Measurements from ENCODE around the gene LINC00305. TPM values are rescaled to one million over a fixed set of nuclear protein-coding genes. Genes with fewer than 3 reads are reported as not detected.

The LINC00305 gene
- total and polyA plus RNA-seq, 2 of the 8 experiments (the other 6 are each of a cell fraction or from before 2014, with no cell fraction given): not detected

- Histone ChIP-seq H3K14ac (ENCODE audit: insufficient read length) (no peak overlapping the region), H3K36me3 (ENCODE audit: control insufficient read depth in 2 of 4, insufficient read depth in 4 of 4, low read length in 3 of 4) (no peaks in the 10 kb centered on the region; a peak in 1 of 8 replicates), H3K4me2 (ENCODE audit: insufficient read depth in 1 of 2, low read depth in 2 of 2, low read length in 2 of 2) (no peak overlapping the region), H4K20me1 (replicated peaks in 1 of 2; ENCODE audit: control insufficient read depth in 1 of 2, insufficient read depth in 2 of 2, low read length in 2 of 2) (no peaks in the 10 kb centered on the region), H3K9me3 (ENCODE audit: insufficient read depth in 2 of 2, low read depth in 1 of 2, low read length in 1 of 2) (peaks cover 0 to 3% of the 10 kb centered on the region in 2 experiments; a peak in 1 of 4 replicates), H4K5ac (ENCODE audit: insufficient read length, low read depth, low read length) (no peak overlapping the region), H4K91ac (replicated peaks; ENCODE audit: insufficient read length, low read length) (no peak overlapping the region), H3K56ac (replicated peaks; ENCODE audit: insufficient read length, low read depth, low read length) (no peak overlapping the region), H2AFZ (ENCODE audit: low read length) (no peak overlapping the region), H2BK15ac (ENCODE audit: low read length) (no peak overlapping the region), H2AK5ac (ENCODE audit: low read depth, low read length) (no peak overlapping the region), H2BK120ac (replicated peaks; ENCODE audit: low read depth, low read length) (no peak overlapping the region), H2BK5ac (ENCODE audit: low read depth, low read length) (no peak overlapping the region), H3K4me1 (replicated peaks in 1 of 4; ENCODE audit: control insufficient read depth in 3 of 4, insufficient read depth in 4 of 4, low read length in 3 of 4) (no peaks in the 10 kb centered on the region), H2BK12ac (ENCODE audit: low read depth, low read length) (no peak overlapping the region), H3K27ac (ENCODE audit: low read depth, low read length) (no peak overlapping the region), H3K4ac (replicated peaks; ENCODE audit: insufficient read length, low read depth, low read length) (no peak overlapping the region), H3K9ac (replicated peaks in 1 of 4; ENCODE audit: extremely low read depth in 1 of 4, low read depth in 3 of 4, low read length in 3 of 4) (no peak overlapping the region), H3K23ac (ENCODE audit: insufficient read length) (no peak overlapping the region), H3K27me3 (replicated peaks in 1 of 4; ENCODE audit: control insufficient read depth in 3 of 4, extremely low read depth in 1 of 4, insufficient read depth in 3 of 4, low read length in 3 of 4) (no peaks in the 10 kb centered on the region), H3K23me2 (ENCODE audit: low read depth, low read length) (no peaks in the 10 kb centered on the region), H3K79me1 (ENCODE audit: low read depth, low read length) (no peaks in the 10 kb centered on the region), H2BK20ac (ENCODE audit: low read length) (no peak overlapping the region), H3K4me3 (ENCODE audit: extremely low read depth in 1 of 4, insufficient read depth in 2 of 4, low read depth in 3 of 4, low read length in 4 of 4) (no peak overlapping the region), H3K18ac (ENCODE audit: extremely low read depth, low read length) (no peak overlapping the region), H3K79me2 (ENCODE audit: control insufficient read depth in 1 of 2, insufficient read depth in 2 of 2, low read length in 2 of 2) (no peaks in the 10 kb centered on the region), H4K8ac (ENCODE audit: extremely low read depth, insufficient read depth, low read length) (no peak overlapping the region)
- no peak for TF ChIP-seq E2F6 (IDR thresholded peaks at IDR 0.05)
- TF ChIP-seq NRF1 (IDR thresholded peaks at IDR 0.05; ENCODE audit: low read depth, low read length): no peak
- no peak for TF ChIP-seq TBP (IDR thresholded peaks at IDR 0.05; ENCODE audit: low read depth, low read length)
- TF ChIP-seq JUN (IDR thresholded peaks at IDR 0.05; ENCODE audit: low read depth, low read length): no peak
- no peak for TF ChIP-seq EP300 (IDR thresholded peaks at IDR 0.05; ENCODE audit: borderline replicate concordance in 1 of 2, low read depth in 2 of 2, low read length in 2 of 2)
- no peak for TF ChIP-seq TCF12 (IDR thresholded peaks at IDR 0.05; ENCODE audit: low read depth, low read length)
- WGBS, 2 experiments (ENCODE audit: extremely low coverage in 1 of 2, insufficient coverage in 1 of 2, insufficient read length in 1 of 2, insufficient replicate concordance in 2 of 2, low coverage in 1 of 2, low lambda C conversion rate in 2 of 2, missing lambda C conversion rate in 1 of 2): 80% methylated on average over 1 of the region's 1 CpG; no CpG with 5 or more reads in 1 of the 2 experiments
- ChIA-PET CTCF (ENCODE audit: partially characterized antibody) (interaction anchor here (1.2 to 2.1 kb wide), 4 partner anchors 11 to 47 kb away, joined by 3 to 9 read pairs (median 4); no protein-coding TSS in a partner anchor), POLR2A (ENCODE audit: partially characterized antibody) (no interaction called here)
- FAIRE-seq: no peak
- no peak for DNase-seq (ENCODE audit: low read depth in 1 of 2, low spot score in 2 of 2)
Observed at GRCh38 chr18:64083916-64084315, 65.0 kb downstream of the LINC00305 start.
